IPS-NIHi7 (cell line): ENCODE results near the gene RTF2.

Source experiments
- DNase-seq: peaks from one replicate; pipeline ENCODE4 v3.0.0; 2012; ENCODE audit warnings: mixed read lengths; ENCODE audit errors: extremely low spot score

The RTF2 gene

DNA sequence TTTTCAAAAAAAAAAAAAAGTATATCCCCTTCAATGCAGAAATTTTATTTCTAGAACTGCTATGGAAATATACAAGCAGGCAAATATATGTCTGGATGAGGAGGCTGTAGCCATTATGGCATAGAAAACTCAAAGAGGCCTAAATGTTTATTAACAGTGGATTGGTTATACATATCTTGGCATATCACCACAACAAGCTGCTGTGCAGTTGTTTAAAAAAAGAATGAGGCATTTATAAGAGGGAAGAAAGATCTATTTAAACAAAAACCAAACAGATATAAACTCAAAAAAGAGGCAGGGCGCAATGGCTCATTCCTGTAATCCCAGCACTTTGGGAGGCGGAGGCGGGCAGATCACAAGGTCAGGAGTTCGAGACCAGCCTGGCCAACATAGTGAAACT is 30.1 kb upstream of the RTF2 start:
- DNase-seq: no peak

DNA sequence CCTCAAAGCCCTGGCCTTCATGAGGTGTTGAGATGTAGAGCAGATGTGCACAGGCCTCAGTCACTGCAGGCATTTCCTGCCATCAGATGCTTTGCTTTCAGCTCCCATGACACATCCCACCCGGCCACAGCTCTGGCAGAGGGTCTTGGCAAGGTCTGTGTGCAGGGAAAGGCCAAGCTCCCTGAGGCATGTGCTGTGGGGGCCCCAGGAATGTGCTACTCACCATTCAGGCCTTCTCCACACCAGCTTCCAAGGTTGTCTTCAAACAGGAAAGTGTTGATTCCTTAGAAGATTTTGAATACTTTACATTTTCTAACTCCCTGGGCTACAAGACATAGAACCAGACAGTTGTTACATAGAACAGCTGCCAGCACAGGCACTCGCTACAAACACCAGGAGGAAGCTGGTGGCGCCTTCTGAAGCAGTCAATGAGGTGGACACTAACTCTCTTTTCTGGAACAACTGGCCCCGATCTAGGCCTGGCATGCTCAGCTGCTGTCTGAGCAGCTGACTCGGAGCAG is 28.6 kb upstream of the RTF2 start:
- DNase-seq: no peak

DNA sequence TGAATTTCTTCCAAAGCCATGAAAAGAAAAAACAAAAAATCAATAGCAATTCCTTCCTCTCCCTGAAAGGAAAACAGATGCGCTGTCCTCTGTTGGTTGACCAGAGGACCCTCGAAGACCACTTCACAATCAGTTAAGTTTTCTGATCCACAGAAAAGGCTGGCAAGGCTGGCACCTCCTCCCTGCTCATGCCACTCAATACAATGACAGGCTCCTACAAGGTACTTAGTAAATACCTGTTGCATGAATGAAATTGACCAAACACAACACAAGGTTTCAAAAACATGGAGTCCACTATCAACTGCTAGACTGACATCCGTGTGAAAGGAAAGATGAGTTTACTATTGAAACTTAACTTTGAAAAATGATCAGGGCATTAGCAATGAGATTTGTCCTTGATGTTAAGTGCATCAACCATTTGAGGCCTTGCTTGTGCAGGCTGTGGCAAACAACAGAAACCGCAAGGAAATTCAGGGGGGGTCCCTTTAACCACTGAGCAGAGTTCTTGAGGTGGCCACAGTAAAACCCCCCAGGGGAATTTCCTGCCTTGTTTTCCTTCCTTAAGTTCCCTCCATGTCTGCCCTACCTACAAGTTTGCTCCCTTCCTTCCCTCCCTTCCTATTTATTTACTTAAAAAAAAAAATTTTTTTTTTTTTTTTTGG is 27.9 kb upstream of the RTF2 start:
- DNase-seq: no peak

DNA sequence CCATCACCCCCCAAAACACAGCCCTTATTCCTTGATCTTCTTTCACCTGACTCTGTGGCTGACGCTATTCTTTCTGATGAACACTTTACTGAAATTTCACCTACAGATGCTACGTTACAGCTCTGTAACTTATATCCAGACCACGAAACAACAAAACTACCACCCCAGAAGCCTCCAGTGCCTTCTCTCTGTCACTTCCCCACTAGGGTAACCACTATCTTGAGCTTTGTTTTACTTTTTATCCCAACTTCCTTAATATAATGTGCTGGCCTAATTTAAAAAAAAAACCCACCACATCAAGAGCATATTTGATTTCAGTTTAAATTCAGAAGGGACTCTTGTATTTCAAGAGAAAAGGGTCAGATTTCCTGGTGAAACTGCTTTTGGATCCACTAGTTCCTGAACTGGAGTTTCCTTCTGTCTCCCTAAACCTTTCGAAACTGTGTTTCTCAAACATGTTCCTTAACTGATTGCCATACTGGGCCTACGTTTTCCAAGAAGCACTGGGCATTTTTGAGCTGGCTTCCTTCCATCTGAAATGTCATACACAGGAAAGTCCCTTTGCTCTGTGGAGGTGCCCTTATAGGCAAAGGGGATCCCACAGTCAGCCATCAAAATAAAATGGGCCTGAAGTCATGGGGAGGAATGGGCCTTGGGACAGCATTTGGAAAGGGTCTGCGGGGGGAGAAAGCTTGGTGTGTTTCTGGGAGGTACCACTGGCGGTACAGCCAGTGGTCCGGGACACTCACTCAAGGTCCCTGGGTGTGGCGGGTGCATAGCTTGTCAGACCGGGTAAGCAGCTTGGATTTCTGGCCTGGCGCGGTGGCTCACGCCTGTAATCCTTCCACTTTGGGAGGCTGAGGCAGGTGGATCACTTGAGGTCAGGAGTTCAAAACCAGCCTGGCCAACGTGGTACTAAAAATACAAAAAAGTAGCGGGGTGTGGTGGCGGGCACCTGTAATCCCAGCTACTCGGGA is 25.8 kb upstream of the RTF2 start:
- no peak for DNase-seq

DNA sequence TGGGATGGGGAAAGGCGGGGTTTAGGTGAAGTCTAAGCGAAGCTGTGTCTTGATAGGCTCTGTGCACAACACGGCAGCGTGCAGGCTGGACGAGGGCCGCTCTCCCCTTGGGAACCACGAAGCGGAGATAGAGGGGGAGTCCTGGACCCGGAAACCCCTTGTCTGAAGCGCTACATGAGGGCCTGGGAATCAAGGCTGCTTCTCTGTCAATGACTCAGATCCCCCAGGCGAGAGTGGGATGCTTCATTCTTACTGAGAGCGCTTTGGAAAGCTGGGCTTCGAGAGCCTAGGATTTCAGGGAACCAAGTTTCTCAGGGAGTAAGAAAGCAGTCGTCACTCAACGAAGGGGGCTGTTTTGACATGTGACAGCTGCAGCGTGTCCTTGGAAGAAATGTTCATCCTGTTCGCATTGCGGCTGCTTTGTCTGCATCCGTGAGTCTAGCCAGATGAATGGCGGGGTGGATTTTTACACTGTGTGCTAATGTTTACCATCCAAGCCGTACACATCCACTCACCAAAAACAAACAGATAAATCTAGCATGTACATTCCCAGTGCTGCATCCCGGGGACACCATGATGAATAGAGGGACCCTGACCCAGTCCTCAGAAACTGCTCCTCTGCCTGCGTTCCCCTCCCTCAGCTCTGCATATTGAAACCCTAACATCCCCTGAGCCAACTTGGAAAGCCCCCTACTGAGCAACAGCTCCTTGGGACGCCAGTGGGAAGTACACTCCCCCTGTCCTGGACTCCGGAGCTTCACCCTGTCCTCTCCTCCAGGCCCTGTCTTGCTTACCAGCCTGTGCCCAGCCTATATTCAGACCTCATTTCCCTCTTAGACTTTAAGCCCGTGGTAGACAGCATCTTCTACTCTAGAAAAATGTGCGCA is 24.5 kb upstream of the RTF2 start:
- DNase-seq: no peak

DNA sequence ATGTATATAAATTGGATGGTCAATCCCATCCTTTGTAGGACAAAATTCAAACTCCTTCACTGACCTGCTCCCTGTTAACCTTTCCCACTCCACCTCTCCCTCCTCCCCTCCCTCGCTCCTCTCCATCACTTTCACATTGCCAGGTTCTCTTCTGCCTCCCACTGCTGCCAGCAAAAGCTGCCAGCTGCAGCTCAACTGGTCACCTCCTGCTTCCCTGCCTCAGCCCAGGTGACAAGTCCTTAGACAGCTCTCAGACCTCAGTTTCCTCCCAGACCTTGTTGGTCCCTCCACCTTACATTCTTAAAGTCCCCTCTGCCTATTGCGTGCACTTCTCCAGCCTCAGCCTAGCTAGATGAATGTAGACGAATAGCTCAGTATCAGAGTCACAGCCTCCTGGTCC is 23.3 kb upstream of the RTF2 start:
- DNase-seq: no peak

DNA sequence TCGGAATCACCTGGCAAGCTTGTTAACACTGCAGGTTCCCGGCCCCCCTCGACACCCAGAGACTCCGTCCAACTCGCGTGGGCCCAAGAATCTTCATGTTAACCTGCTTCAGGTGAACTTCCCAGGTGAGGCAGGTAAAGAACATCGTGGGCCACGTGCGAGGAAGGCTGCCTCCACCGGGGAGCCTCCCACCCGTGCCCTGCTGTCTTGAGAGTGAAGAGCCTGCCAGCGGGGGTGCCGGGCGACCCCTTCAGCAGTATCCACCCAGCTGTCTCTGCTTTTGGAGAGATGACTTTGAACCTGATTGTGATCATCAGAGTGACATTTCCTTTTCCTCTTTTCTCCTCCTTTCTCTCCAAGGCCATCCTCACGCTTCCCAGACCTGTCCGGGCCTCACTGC is 22.9 kb upstream of the RTF2 start:
- no peak for DNase-seq

DNA sequence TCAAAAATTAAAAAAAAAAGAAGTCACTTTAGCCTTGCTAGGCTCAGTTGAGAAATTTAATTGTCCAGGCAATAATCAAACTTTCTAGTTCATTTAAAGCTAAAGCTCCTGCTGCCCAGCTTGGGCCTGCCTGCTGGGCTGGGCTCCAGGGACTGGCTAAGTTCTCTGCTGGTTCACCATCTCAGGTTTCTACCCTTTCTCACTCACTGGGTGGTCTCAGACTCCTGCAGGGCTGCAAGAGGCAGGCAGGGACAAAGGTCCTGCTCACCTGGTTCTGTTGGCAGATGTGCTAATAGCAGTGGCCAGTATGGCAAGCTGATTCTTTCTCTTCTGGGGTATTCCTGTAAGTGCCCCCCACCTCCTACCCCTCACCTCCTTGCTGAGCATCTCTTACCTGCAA is 21.2 kb upstream of the RTF2 start:
- DNase-seq: no peak

DNA sequence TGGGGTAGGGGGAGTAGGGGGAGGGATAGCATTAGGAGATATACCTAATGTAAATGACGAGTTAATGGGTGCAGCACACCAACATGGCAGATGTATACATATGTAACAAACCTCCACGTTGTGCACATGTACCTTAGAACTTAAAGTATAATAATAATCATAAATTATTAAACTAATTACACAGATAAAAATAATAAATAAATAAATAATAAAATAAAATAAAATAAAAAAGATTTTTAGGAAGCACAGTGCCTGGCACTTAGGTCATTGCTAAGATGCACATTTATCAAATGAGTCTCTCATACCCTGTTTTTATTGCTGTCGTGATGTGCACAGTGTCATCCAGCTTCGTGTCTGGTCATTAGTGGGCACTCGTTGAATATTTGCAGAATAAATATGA is 19.0 kb upstream of the RTF2 start:
- no peak for DNase-seq

DNA sequence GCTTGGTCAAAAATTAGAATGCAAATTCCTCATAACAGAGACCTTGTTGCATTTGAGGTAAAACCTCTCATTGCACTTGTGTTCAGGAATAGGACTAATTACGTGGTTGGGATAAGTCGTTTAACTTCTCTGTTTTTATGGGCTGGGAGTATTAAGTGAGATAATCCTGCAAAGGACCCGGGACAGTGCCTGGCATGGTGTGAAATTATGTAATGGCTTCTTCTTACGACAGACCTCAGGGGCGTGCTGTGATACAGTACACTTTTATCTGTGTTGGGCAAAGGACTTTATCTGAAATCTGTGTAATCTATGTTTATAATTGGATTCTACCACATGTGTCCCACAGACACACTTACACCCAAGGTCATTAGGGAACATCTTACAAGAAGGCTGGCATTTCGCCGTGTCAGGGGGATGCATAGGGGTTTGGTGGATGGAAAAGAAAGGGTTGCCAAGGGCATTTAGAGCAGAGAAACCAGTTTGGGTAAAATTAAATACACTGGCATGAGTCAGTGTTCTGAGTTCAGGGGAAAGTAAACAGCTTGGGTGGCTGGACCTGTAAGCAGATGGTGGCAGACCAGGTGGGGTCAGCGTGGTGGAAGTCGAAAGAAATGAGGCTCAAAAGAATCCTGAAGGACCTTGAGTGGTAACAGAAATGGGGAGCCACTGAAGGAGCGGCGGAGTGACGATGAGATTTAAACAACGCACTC is 17.2 kb upstream of the RTF2 start:
- DNase-seq: no peak

DNA sequence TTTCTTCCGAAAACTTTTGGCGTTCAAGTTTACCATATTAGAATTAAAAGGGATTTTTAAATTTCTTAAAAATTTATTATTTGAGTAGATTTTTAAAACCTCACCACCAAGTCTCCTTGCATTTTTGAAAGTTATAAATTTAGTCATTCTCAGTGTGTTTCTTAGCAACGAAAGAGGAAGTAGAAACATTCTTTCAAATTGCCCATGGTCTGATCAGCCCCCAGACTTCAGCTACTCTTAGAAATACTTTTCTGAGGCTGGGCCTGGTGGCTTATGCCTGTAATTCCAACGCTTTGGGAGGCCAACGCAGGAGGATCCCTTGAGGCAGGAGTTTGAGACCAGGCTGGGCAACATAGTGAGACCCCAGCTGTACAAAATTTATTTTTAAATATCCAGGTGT is 15.1 kb upstream of the RTF2 start:
- no peak for DNase-seq

DNA sequence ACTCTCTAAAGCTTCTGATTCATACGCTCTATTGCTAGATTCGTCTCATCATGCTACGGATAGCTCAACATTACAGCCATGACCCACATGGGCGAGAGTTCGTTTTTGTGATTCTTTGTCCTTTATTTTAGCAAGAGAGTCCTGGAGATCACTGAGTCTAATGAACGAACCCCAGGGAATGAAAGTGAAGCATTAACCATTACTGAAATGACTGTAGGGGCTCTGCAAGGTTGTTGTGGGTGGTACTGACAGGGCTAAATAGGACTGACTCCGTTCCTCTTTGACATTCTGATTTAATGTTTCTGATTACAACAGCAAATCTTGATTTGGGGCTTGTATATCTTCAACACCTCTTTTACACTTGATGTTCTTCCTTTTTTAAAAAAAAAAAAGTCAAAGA is 13.7 kb upstream of the RTF2 start:
- no peak for DNase-seq

DNA sequence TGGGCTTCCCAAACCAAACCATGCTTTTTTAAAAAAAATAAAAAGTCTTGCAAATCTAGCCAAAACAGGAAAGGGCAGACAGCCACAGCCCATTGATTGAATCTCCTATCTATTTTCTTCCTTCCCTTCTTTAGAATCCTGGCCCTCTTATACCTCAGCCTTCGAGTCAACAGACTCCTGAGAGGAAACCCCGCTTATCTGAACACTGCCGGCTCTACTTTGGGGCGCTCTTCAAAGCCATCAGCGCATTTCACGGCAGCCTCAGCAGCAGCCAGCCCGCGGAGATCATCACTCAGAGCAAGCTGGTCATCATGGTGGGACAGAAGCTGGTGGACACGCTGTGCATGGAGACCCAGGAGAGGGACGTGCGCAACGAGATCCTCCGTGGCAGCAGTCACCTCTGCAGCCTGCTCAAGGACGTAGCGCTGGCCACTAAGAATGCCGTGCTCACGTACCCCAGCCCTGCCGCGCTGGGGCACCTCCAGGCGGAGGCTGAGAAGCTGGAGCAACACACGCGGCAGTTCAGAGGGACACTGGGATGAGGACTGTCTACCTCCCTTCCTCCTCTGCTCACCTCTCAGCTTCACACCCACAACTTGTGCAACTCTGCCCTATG is 10.1 kb upstream of the RTF2 start:
- DNase-seq: no peak

DNA sequence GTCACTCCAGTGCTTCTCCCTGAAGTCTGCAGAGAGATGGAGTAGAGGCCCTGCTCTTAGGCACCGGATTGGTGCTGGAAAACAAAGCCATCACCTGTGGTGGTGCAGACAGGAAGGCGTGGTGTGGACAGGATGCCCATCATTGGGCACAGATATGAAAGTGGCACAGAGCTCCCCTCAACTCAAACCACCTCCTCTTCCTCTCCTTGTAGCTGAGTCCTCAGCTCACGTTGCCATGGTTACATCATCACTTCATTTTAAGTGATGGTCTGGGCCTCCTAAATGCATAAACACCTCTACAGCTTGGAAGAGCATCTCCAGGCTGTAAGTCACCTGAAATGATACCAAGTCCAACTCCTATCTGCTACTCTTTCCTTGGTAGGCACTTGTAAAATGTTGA is 8.0 kb upstream of the RTF2 start:
- no peak for DNase-seq

DNA sequence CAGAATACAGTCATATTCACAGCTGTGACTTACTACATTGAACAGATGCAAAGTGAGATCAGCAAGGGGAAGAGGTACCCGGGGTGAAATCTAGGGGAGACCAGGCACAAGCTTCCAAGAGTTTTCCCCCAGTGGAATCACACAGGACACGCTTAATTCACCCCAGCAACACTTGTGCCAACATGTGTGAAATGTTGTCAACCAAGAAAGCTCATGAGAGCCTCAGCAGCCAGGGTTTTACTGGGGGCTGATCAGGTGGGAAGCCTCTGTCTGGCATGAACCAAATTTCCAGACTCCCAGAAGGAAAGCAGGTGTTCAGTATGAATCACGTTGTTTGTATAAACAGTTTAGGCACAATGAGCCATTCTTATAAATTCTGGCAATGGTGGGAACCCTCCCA is 6.9 kb upstream of the RTF2 start:
- DNase-seq: no peak

DNA sequence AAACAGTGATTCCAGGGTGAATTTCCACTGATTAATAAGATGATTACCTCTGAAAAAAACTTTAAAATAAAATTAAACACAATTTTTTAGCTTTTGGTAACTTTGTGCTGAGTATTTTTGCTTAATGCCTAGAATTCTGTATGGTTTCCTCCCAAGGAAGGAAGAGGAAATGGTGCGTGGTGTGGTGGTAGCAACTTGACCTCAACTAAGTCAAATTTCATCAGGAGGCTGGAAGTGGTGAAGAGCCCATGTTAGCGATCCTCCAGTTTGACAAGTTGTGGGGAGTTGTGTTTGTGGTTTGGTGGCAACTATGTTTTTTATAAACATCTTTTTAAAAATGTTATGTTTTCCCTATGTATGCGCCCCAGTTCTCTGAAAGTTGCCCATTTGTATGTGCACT is 5.0 kb upstream of the RTF2 start:
- DNase-seq: no peak

DNA sequence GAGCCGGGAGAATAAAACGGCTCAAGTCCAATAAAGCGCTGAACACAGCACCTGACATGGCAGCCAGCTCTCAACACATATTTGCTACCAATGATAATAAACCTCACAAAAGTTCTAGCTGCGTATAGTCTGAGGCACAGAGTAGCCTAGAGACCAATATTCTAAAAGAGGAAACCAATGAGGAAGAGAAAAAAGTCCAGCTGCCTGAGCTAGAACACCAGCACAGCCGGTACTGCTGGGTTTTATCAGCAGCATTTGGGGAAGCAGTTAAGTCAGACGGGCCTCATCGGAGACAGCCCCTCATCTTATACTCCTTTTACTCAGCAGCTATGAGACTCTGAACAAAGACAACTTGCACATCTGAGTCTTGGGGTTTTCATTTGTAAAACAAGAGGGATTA is 2.4 kb upstream of the RTF2 start:
- DNase-seq: no peak

DNA sequence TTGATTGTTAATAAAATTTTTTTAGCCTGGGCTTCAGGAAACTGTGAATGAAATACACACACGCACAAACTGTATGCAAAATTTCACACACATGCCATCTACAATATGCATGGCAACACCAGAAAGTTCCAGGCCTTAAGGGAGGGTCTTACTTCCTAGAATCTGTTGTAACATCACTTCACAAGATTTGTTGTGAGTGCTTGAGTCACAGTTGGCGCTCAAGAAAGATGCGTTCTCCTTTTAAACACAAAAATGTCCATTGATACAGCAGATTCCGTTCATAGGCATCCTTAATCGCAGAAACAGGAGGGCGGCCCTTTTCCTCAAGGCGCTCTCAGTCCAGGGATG is 485 bp upstream of the RTF2 start:
- no peak for DNase-seq

DNA sequence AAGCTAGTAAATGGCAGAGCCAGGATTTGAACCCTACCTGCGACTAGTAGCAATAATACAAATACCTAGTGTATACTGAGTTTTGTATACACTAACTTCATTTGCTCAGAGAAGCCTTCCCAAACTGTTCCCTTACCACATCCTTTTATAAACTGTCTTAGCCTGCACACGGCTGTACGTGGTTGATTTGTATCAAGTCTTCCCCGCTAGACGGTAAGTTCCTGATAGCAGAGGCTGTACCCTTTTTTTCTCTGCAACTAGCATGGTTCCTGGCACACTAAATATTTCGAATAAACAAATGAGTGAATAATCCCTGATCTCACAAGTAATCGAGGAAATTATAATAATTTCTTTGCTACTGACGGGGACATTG is 636 bp downstream of the RTF2 start:
- no peak for DNase-seq

DNA sequence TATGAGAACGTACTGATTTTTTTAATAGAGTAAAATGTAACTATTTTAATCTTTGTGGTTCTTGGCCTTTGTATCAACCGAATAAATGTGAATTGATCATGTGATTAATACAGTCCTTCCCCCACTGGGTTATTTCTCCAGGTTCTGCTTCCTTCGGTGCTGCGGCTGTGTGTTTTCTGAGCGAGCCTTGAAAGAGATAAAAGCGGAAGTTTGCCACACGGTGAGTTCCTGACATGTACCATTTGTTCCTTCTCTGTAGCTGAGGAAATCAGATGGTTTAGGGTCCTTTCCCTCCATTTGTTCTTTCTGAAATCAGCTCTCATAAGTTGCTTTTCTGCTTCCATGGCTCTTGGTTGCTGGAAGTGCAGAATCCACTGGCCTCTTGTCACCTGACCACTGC is 15.5 kb downstream of the RTF2 start:
- no peak for DNase-seq

DNA sequence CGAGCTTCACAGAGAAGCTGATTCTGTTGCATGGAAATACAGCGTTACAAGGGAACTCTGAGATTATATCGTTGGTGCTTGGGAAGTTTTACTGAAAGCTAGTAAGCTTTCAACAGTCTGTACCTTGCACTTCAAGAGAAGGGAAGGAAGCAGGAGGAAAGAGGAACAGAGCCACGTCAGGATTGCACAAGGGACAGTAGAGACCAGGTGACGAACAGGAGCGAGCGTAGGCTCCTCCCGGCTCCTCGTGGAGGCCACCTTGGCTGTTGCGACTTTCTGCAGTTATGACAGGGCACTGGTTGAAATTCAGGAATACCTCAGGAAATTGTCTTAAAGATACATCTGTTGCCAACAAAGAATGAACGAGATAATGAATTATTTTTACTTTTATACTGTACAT is 18.8 kb downstream of the RTF2 start:
- no peak for DNase-seq
